T-cell (primary cell): Measurements from ENCODE around the gene ACACA. TPM values are rescaled to one million over a fixed set of nuclear protein-coding genes. Genes with fewer than 3 reads are reported as not detected.

Experiments
- ATAC-seq, 4 experiments: fragments of 200-7000 bp in 3 of 4; fragments of 150-1000 bp in 1 of 4; cut with Tn5 transposase; replicated peaks in 1 of 4; 1 replicate in 3 of 4; 2 replicates in 1 of 4; pipeline ENCODE4 v1.10.0; 2021; ENCODE audit warnings: moderate library complexity in 3 of 4, mild to moderate bottlenecking in 2 of 4, moderate number of reproducible peaks in 1 of 4
- CTCF ChIA-PET, 2 donors: fragments of 300-600 bp; sonication (Branson Sonifier 250); formaldehyde crosslinking; loops; one replicate each; lab custom pipeline; 2022; ENCODE audit warnings: antibody characterized with exemption in 2 of 2; lab: Charles Lee
- POLR2A ChIA-PET, 2 donors: fragments of 300-600 bp; sonication (Branson Sonifier 250); formaldehyde crosslinking; loops; one replicate each; lab custom pipeline; 2022; ENCODE audit warnings: antibody characterized with exemption in 2 of 2; lab: Charles Lee
- DNase-seq, 35 experiments: peaks; one replicate each; pipeline versions ENCODE4 v3.0.0 to v3.0.0-alpha.2; 2013 to 2023
- H3K27ac ChIP-seq: one replicate; pipeline ENCODE4 v1.5.1; 2013; ENCODE audit warnings: low read length
- H3K27me3 ChIP-seq, 2 experiments: replicated peaks in 1 of 2; 1 replicate in 1 of 2; 2 replicates in 1 of 2; pipeline versions ENCODE4 v1.6.1 to v1.7.0; 2013; ENCODE audit warnings: low read length in 1 of 2, mixed read lengths in 1 of 2; ENCODE audit not compliant: control insufficient read depth in 2 of 2, insufficient read depth in 2 of 2; ENCODE audit errors: extremely low read depth in 1 of 2
- H3K36me3 ChIP-seq, 2 donors: 1 replicate in 1 of 2; 2 replicates in 1 of 2; pipeline versions ENCODE4 v1.6.1 to v1.7.0; 2013; ENCODE audit warnings: low read length in 1 of 2; ENCODE audit not compliant: control insufficient read depth in 2 of 2, insufficient read depth in 1 of 2; ENCODE audit errors: extremely low read depth in 1 of 2
- H3K4me1 ChIP-seq, 2 experiments: 1 replicate in 1 of 2; 2 replicates in 1 of 2; pipeline versions ENCODE4 v1.6.1 to v1.7.0; 2013; ENCODE audit warnings: low read length in 2 of 2, mixed read lengths in 1 of 2; ENCODE audit not compliant: insufficient read depth in 2 of 2, control insufficient read depth in 1 of 2; ENCODE audit errors: extremely low read depth in 1 of 2
- H3K4me3 ChIP-seq, 2 donors: 1 replicate in 1 of 2; 2 replicates in 1 of 2; pipeline versions ENCODE4 v1.5.1 to v1.7.0; 2013; ENCODE audit warnings: mild to moderate bottlenecking in 2 of 2, low read length in 1 of 2, moderate library complexity in 1 of 2; ENCODE audit not compliant: control insufficient read depth in 1 of 2; ENCODE audit errors: extremely low read depth in 1 of 2
- H3K9me3 ChIP-seq: 2 replicates; pipeline ENCODE4 v1.7.0; 2013
- H3K27ac Mint-ChIP-seq, 2 donors: one replicate each; pipeline ENCODE4 v1.8.0; 2020 to 2021; ENCODE audit warnings: mild to moderate bottlenecking in 2 of 2, mixed read lengths in 2 of 2
- H3K27me3 Mint-ChIP-seq, 2 donors: one replicate each; pipeline ENCODE4 v1.8.0; 2021 to 2022; ENCODE audit warnings: mixed read lengths in 2 of 2
- H3K36me3 Mint-ChIP-seq: one replicate; pipeline ENCODE4 v1.8.0; 2021; ENCODE audit warnings: mixed read lengths
- H3K4me1 Mint-ChIP-seq, 3 donors: one replicate each; pipeline ENCODE4 v1.8.0; 2020 to 2022; ENCODE audit warnings: mixed read lengths in 3 of 3, mild to moderate bottlenecking in 1 of 3
- H3K4me3 Mint-ChIP-seq, 3 donors: one replicate each; pipeline ENCODE4 v1.8.0; 2020 to 2022; ENCODE audit warnings: mild to moderate bottlenecking in 3 of 3, mixed read lengths in 3 of 3, moderate library complexity in 3 of 3
- H3K9me3 Mint-ChIP-seq, 3 donors: one replicate each; pipeline ENCODE4 v1.8.0; 2020 to 2022; ENCODE audit warnings: mixed read lengths in 3 of 3
- WGBS: methylation state at CpG from one replicate; pipeline ENCODE4 v1.1.5; 2013; ENCODE audit warnings: missing lambda C conversion rate; ENCODE audit not compliant: insufficient coverage; 5-methylcytosine and 5-hydroxymethylcytosine counted together
- total RNA-seq, 35 experiments: library from RNA in 6 of 35; stranded (reverse) in 6 of 35; fragments of 120-200 nt in 1 of 35; gene quantifications; one replicate each; pipeline versions ENCODE4 v1.2.1 to v1.2.4 and lab custom pipeline; 2013 to 2026

Gene ACACA
- total RNA-seq, 5 donors from 2014 or later (not counting 1 experiment from before 2014, with no cell fraction given) = 15.9 to 30.2 (median 18.0) TPM

GRCh38 chr17:37064206-37064605 is 342.4 kb downstream of the ACACA start:
- ATAC-seq = no peak
- no peaks in the 10 kb centered on the region for H3K9me3 Mint-ChIP-seq

GRCh38 chr17:37062021-37062420 is 344.6 kb downstream of the ACACA start:
- no peaks in the 10 kb centered on the region for H3K9me3 Mint-ChIP-seq
- WGBS = 82% methylated on average over 6 of the region's 9 CpGs
- DNase-seq (no peak), ATAC-seq (no peak)
- Histone ChIP-seq H3K4me1 (no peaks in the 10 kb centered on the region), H3K36me3 (peaks cover 3 to 8% of the 10 kb centered on the region in 2 donors), H3K27ac (no peak overlapping the region), H3K9me3 (no peaks in the 10 kb centered on the region), H3K27me3 (peaks cover 2 to 6% of the 10 kb centered on the region in 2 experiments), H3K4me3 (no peak overlapping the region)
- H3K4me3 Mint-ChIP-seq = no peak overlapping the region
- ChIA-PET POLR2A (no interaction called here), CTCF (interaction anchor here in 1 of 2 donors (0.5 kb wide), 1 partner anchor 572 kb away, joined by 3 read pairs; no protein-coding TSS in a partner anchor)
- peaks cover 7% of the 10 kb centered on the region for H3K36me3 Mint-ChIP-seq
- H3K27me3 Mint-ChIP-seq = no peaks in the 10 kb centered on the region
- H3K27ac Mint-ChIP-seq = no peak overlapping the region
- no peaks in the 10 kb centered on the region for H3K4me1 Mint-ChIP-seq

More at GRCh38 chr17:37064206-37064605, 342.4 kb downstream of the ACACA start:
- ChIA-PET POLR2A (no interaction called here), CTCF (no interaction called here)
- no peaks in the 10 kb centered on the region for H3K4me1 ChIP-seq
- Mint-ChIP-seq H3K4me1 (no peaks in the 10 kb centered on the region), H3K36me3 (no peaks in the 10 kb centered on the region), H3K27ac (no peak overlapping the region), H3K27me3 (no peaks in the 10 kb centered on the region), H3K4me3 (no peak overlapping the region)
- H3K36me3 ChIP-seq = no peaks in the 10 kb centered on the region
- peaks cover 2 to 8% of the 10 kb centered on the region in 2 experiments for H3K27me3 ChIP-seq
- H3K9me3 ChIP-seq = no peaks in the 10 kb centered on the region
- H3K4me3 ChIP-seq = no peak overlapping the region
- 90% methylated on average over 6 of the region's 11 CpGs for WGBS
- no peak overlapping the region for H3K27ac ChIP-seq
- no peak for DNase-seq

- Mint-ChIP-seq H3K4me3 (no peak overlapping the region), H3K9me3 (no peaks in the 10 kb centered on the region), H3K27ac (no peak overlapping the region), H3K27me3 (no peaks in the 10 kb centered on the region), H3K36me3 (peaks cover 18% of the 10 kb centered on the region), H3K4me1 (no peaks in the 10 kb centered on the region)
- Histone ChIP-seq H3K27ac (no peak overlapping the region), H3K4me3 (no peak overlapping the region), H3K36me3 (peaks cover 8 to 17% of the 10 kb centered on the region in 2 donors), H3K9me3 (no peaks in the 10 kb centered on the region), H3K4me1 (no peaks in the 10 kb centered on the region), H3K27me3 (no peaks in the 10 kb centered on the region)
- WGBS = 59% methylated on average over 5 of the region's 7 CpGs
- no peak for ATAC-seq
- CTCF ChIA-PET = no interaction called here
- no peak for DNase-seq
- POLR2A ChIA-PET = no interaction called here
These were observed 345.7 kb downstream of the ACACA start for GRCh38 chr17:37060928-37061327.

- ATAC-seq = no peak
- Histone ChIP-seq H3K27ac (no peak overlapping the region), H3K4me3 (no peak overlapping the region), H3K4me1 (no peaks in the 10 kb centered on the region), H3K9me3 (no peaks in the 10 kb centered on the region), H3K27me3 (no peaks in the 10 kb centered on the region), H3K36me3 (peaks cover 8 to 17% of the 10 kb centered on the region in 2 donors)
- POLR2A ChIA-PET = no interaction called here
- H3K9me3 Mint-ChIP-seq = no peaks in the 10 kb centered on the region
- no peak overlapping the region for H3K4me3 Mint-ChIP-seq
- 100% methylated on average over 4 of the region's 6 CpGs for WGBS
- peaks cover 25% of the 10 kb centered on the region for H3K36me3 Mint-ChIP-seq
- no peaks in the 10 kb centered on the region for H3K27me3 Mint-ChIP-seq
- H3K4me1 Mint-ChIP-seq = no peaks in the 10 kb centered on the region
- DNase-seq = no peak
- CTCF ChIA-PET = no interaction called here
- H3K27ac Mint-ChIP-seq = no peak overlapping the region
These were observed 346.5 kb downstream of the ACACA start for GRCh38 chr17:37060094-37060493.

GRCh38 chr17:37059493-37059892 is 347.1 kb downstream of the ACACA start:
- ChIA-PET POLR2A (no interaction called here), CTCF (no interaction called here)
- H3K4me3 Mint-ChIP-seq = no peak overlapping the region
- H3K9me3 Mint-ChIP-seq = no peaks in the 10 kb centered on the region
- DNase-seq (no peak), ATAC-seq (no peak)
- no peak overlapping the region for H3K27ac Mint-ChIP-seq
- 100% methylated on average over 1 of the region's 3 CpGs for WGBS
- Histone ChIP-seq H3K4me1 (no peaks in the 10 kb centered on the region), H3K9me3 (no peaks in the 10 kb centered on the region), H3K36me3 (peaks cover 14 to 17% of the 10 kb centered on the region in 2 donors), H3K27ac (no peak overlapping the region), H3K27me3 (no peaks in the 10 kb centered on the region), H3K4me3 (no peak overlapping the region)
- H3K36me3 Mint-ChIP-seq = peaks cover 30% of the 10 kb centered on the region
- H3K4me1 Mint-ChIP-seq = no peaks in the 10 kb centered on the region
- H3K27me3 Mint-ChIP-seq = no peaks in the 10 kb centered on the region

- Histone ChIP-seq H3K4me1 (no peaks in the 10 kb centered on the region), H3K27me3 (no peaks in the 10 kb centered on the region), H3K27ac (no peak overlapping the region), H3K9me3 (no peaks in the 10 kb centered on the region), H3K36me3 (peaks cover 15 to 24% of the 10 kb centered on the region in 2 donors), H3K4me3 (no peak overlapping the region)
- no peaks in the 10 kb centered on the region for H3K4me1 Mint-ChIP-seq
- ATAC-seq (no peak), DNase-seq (no peak)
- ChIA-PET CTCF (interaction anchor here (0.6 to 0.9 kb wide), 2 partner anchors 9 to 89 kb away, joined by 5 to 7 read pairs; no protein-coding TSS in a partner anchor), POLR2A (interaction anchor here in 1 of 2 donors (0.6 kb wide), 1 partner anchor 467 kb away, joined by 3 read pairs; no protein-coding TSS in a partner anchor)
- no peak overlapping the region for H3K4me3 Mint-ChIP-seq
- no peaks in the 10 kb centered on the region for H3K9me3 Mint-ChIP-seq
- H3K27me3 Mint-ChIP-seq = no peaks in the 10 kb centered on the region
- WGBS = 96% methylated on average over 7 of the region's 18 CpGs
- peak overlapping the region in 1 of 2 donors; percentile 22 for H3K27ac Mint-ChIP-seq
- H3K36me3 Mint-ChIP-seq = peaks cover 41% of the 10 kb centered on the region
These were observed 350.0 kb downstream of the ACACA start for GRCh38 chr17:37056622-37057021.
